ENCODE measurements around the gene CD44.

DNA sequence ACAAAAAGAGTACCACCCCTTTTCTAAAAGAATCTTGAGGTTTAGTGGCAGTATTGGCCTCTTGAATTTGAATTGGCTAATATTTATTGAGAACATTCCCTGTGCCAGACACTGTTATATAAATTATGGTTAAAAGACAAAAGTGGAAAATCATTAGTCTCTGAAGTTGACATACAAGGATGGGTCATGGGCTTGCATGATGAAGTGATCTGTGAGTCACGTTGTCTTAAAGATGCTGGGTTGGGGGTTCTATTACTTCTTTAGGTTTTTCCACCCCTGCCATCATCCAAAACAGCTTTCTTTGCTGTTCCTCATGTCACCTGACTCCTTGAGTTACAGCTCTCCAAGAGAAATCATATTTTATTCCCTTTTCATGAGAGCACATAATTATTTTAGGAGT lies 85.0 kb downstream of the CD44 start:
- TF ChIP-seq POLR2A (IDR thresholded peaks at IDR 0.05), result no peak
- TF ChIP-seq, protein P1, sequence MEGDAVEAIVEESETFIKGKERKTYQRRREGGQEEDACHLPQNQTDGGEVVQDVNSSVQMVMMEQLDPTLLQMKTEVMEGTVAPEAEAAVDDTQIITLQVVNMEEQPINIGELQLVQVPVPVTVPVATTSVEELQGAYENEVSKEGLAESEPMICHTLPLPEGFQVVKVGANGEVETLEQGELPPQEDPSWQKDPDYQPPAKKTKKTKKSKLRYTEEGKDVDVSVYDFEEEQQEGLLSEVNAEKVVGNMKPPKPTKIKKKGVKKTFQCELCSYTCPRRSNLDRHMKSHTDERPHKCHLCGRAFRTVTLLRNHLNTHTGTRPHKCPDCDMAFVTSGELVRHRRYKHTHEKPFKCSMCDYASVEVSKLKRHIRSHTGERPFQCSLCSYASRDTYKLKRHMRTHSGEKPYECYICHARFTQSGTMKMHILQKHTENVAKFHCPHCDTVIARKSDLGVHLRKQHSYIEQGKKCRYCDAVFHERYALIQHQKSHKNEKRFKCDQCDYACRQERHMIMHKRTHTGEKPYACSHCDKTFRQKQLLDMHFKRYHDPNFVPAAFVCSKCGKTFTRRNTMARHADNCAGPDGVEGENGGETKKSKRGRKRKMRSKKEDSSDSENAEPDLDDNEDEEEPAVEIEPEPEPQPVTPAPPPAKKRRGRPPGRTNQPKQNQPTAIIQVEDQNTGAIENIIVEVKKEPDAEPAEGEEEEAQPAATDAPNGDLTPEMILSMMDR (IDR thresholded peaks at IDR 0.05 in 4 of 5, conservative IDR thresholded peaks at IDR 0.05 in 1 of 5), result no peak

Data from gastrocnemius medialis (tissue), 4 donors.